ENCODE measurements around the gene MX2. TPM values are rescaled to one million over a fixed set of nuclear protein-coding genes. Genes with fewer than 3 reads are reported as not detected.

Gene MX2
- total and polyA plus RNA-seq, 2 donors (not counting 3 experiments of a cell fraction or from before 2014, with no cell fraction given) = 0.01 TPM; not detected in 1

GRCh38 chr21:41375875-41376274, 14.0 kb downstream of the MX2 start:
- ChIA-PET POLR2A (no interaction called here), CTCF (no interaction called here)
- no peak for DNase-seq (ENCODE audit: low read depth, low spot score)
- H3K4me1 ChIP-seq (ENCODE audit: control insufficient read depth, extremely low read depth, insufficient read depth, low read length) = no peaks in the 10 kb centered on the region
- H3K36me3 ChIP-seq (ENCODE audit: control insufficient read depth in 2 of 2, extremely low read depth in 1 of 2, insufficient read depth in 2 of 2, low read length in 2 of 2) = no peaks in the 10 kb centered on the region
- H4K20me1 ChIP-seq (replicated peaks; ENCODE audit: control insufficient read depth, extremely low read depth, insufficient read depth, low read length) = no peaks in the 10 kb centered on the region
- dilution Hi-C loops (cut with MboI; ENCODE audit: extremely low pct_ligation_motif_present, low sequenced_read_pairs) (no loop called here), intact Hi-C loops (cut with micrococcal nuclease) (no loop called here)
- H3K9me1 ChIP-seq (replicated peaks; ENCODE audit: control insufficient read depth, extremely low read depth, insufficient read depth, low read length) = no peaks in the 10 kb centered on the region
- H3K27me3 ChIP-seq (ENCODE audit: control insufficient read depth in 2 of 2, insufficient read depth in 2 of 2, low read length in 2 of 2) = no peaks in the 10 kb centered on the region
- no peak overlapping the region for H3K9ac ChIP-seq (replicated peaks; ENCODE audit: extremely low read depth, insufficient read depth, low read length)
- no peaks in the 10 kb centered on the region for H3K79me2 ChIP-seq (ENCODE audit: control insufficient read depth, insufficient read depth, low read length)
- H3K27ac ChIP-seq (ENCODE audit: insufficient read depth, low read depth, low read length) = no peak overlapping the region
- no peak for FAIRE-seq
- BruUV-seq (replicated peaks) = no TSS peak
- no peak overlapping the region for H3K4me3 ChIP-seq (replicated peaks in 1 of 3; ENCODE audit: insufficient read depth in 1 of 3, low read depth in 1 of 3, low read length in 3 of 3)
- no peak for TF ChIP-seq POLR2A (IDR thresholded peaks at IDR 0.05; ENCODE audit: low read depth, low read length)
- TF ChIP-seq JUN (IDR thresholded peaks at IDR 0.05; ENCODE audit: borderline replicate concordance, insufficient read depth, insufficient read length, low read depth) = no peak
- no peak overlapping the region for H2AFZ ChIP-seq (ENCODE audit: low read depth, low read length)
- H3K4me2 ChIP-seq (ENCODE audit: insufficient read depth, low read length) = no peak overlapping the region
- no peaks in the 10 kb centered on the region for H3K9me3 ChIP-seq (replicated peaks; ENCODE audit: control insufficient read depth, insufficient read depth, low read length)

GRCh38 chr21:41377715-41378114, 15.9 kb downstream of the MX2 start:
- no peaks in the 10 kb centered on the region for H4K20me1 ChIP-seq (replicated peaks; ENCODE audit: control insufficient read depth, extremely low read depth, insufficient read depth, low read length)
- H2AFZ ChIP-seq (ENCODE audit: low read depth, low read length) = no peak overlapping the region
- no peak overlapping the region for H3K27ac ChIP-seq (ENCODE audit: insufficient read depth, low read depth, low read length)
- dilution Hi-C loops (cut with MboI; ENCODE audit: extremely low pct_ligation_motif_present, low sequenced_read_pairs) = no loop called here
- ChIA-PET POLR2A (no interaction called here), CTCF (no interaction called here)
- no peak overlapping the region for H3K9ac ChIP-seq (replicated peaks; ENCODE audit: extremely low read depth, insufficient read depth, low read length)
- no peaks in the 10 kb centered on the region for H3K9me1 ChIP-seq (replicated peaks; ENCODE audit: control insufficient read depth, extremely low read depth, insufficient read depth, low read length)
- intact Hi-C loops (cut with micrococcal nuclease) = no loop called here
- H3K27me3 ChIP-seq (ENCODE audit: control insufficient read depth in 2 of 2, insufficient read depth in 2 of 2, low read length in 2 of 2) = no peaks in the 10 kb centered on the region
- no peak for TF ChIP-seq POLR2A (IDR thresholded peaks at IDR 0.05; ENCODE audit: low read depth, low read length)
- no peak for TF ChIP-seq CTCF (IDR thresholded peaks at IDR 0.05; ENCODE audit: extremely low read depth in 1 of 2, insufficient read depth in 1 of 2, low read depth in 1 of 2, low read length in 2 of 2)
- TF ChIP-seq POLR2AphosphoS5 (IDR thresholded peaks at IDR 0.05; ENCODE audit: insufficient read depth, low read depth, low read length) = no peak
- no peak for TF ChIP-seq JUN (IDR thresholded peaks at IDR 0.05; ENCODE audit: borderline replicate concordance, insufficient read depth, insufficient read length, low read depth)
- no peak for TF ChIP-seq GATA2 (IDR thresholded peaks at IDR 0.05; ENCODE audit: insufficient read depth, insufficient read length, low read depth, low read length)
- TF ChIP-seq EZH2 (IDR thresholded peaks at IDR 0.05; ENCODE audit: borderline replicate concordance, low read depth, low read length, severe bottlenecking) = no peak
- no peak for TF ChIP-seq FOS (IDR thresholded peaks at IDR 0.05; ENCODE audit: borderline replicate concordance, insufficient read depth, low read length)
- TF ChIP-seq MAX (IDR thresholded peaks at IDR 0.05; ENCODE audit: insufficient read depth, insufficient read length) = no peak
- TF ChIP-seq MYC (IDR thresholded peaks at IDR 0.05; ENCODE audit: low read depth, low read length) = no peak
- no peak overlapping the region for H3K4me2 ChIP-seq (ENCODE audit: insufficient read depth, low read length)
- H3K79me2 ChIP-seq (ENCODE audit: control insufficient read depth, insufficient read depth, low read length) = no peaks in the 10 kb centered on the region
- FAIRE-seq (no peak), DNase-seq (ENCODE audit: low read depth, low spot score) (no peak)
- no peaks in the 10 kb centered on the region for H3K9me3 ChIP-seq (replicated peaks; ENCODE audit: control insufficient read depth, insufficient read depth, low read length)
- H3K4me1 ChIP-seq (ENCODE audit: control insufficient read depth, extremely low read depth, insufficient read depth, low read length) = no peaks in the 10 kb centered on the region
- H3K4me3 ChIP-seq (replicated peaks in 1 of 3; ENCODE audit: insufficient read depth in 1 of 3, low read depth in 1 of 3, low read length in 3 of 3) = no peak overlapping the region
- no TSS peak for BruUV-seq (replicated peaks)
- no peaks in the 10 kb centered on the region for H3K36me3 ChIP-seq (ENCODE audit: control insufficient read depth in 2 of 2, extremely low read depth in 1 of 2, insufficient read depth in 2 of 2, low read length in 2 of 2)

Measured in endothelial cell of umbilical vein (primary cell).